Effector CD8-positive, alpha-beta T cell (primary cell): ENCODE measurements around the gene SYVN1.
"Not testable (repeated sequence)": the region's sequence is repeated elsewhere in the genome, so short reads cannot be mapped to it uniquely, and the experiment has no call there.

Experiments
- DNase-seq: peaks from one replicate; lab custom pipeline; 2025; lab: John Stamatoyannopoulos, UW

Gene SYVN1

DNA sequence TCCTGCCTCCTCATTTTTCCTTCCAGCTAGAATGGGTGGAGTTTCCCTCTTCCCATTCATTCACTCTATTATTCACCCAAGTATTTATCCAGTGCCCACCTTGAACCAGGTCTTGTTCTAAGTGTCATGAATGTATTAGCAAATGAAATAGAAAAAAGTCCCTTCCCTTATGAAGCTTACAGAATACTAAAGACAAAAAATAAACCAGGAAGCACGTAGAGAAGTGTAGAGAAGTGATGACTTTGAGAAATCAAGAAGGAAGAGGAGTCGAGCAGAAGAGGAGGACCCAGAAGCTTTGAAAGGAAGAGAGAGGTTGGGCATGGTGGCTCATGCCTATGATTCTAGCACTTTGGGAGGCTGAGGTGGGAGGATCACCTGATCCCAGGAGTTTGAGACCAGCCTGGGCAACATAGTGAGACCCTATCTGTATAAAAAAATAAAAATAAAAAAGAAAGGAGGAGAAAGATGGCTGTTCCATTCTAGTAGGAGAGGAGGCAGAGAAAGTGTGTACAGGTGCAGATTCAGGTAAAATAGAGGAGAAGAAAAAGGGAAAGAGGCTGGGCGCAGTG is 17.1 kb upstream of the SYVN1 start:
- DNase-seq, result no peak

GRCh38 chr11:65150509-65151299 is 16.4 kb upstream of the SYVN1 start:
- no peak for DNase-seq

DNA sequence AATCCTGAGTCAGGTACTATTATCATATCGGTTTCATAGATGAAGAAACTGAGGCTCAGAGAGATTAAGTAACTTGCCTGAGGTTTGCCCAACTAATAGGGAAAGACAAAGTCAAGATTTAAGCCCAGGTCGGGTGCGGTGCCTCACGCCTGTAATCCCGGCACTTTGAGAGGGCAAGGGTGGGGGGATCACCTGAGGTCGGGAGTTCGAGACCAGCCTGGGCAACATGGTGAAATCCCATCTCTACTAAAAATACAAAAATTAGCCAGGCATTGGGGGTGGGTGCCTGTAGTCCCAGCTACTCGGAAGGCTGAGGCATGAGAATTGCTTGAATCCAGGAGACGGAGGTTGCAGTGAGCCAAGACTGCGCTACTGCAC is 15.8 kb upstream of the SYVN1 start:
- DNase-seq, result not testable (repeated sequence)

GRCh38 chr11:65148657-65149056 is 14.3 kb upstream of the SYVN1 start:
- DNase-seq, result no peak

- DNase-seq, result no peak
Observed at GRCh38 chr11:65147352-65148075, 13.2 kb upstream of the SYVN1 start.

DNA sequence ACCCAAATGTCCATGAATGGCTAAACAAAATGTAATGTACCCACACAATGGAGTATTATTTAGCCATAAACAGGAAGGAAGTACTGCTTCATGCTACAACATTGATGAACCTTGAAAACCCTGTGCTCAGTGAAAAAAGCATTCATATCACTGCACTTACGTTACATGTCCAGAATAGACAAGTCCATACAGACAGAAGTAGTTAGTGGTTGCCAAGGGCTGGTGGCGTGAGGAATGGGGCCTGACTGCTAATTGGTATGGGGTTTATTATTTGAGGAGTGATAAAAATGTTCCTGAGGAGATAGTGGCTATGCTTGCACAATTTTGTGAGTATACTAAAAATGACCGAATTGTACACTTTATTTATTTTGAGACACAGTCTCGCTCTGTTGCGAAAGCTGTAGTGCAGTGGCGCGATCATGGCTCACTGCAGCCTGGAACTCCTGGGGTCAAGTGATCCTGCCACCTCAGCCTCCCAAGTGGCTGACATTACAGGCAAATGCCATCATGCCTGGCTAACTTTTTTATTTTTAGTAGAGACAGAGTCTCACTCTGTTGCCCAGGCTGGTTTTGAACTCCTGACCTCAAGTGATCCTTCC is 7.7 kb upstream of the SYVN1 start:
- DNase-seq, result no peak

DNA sequence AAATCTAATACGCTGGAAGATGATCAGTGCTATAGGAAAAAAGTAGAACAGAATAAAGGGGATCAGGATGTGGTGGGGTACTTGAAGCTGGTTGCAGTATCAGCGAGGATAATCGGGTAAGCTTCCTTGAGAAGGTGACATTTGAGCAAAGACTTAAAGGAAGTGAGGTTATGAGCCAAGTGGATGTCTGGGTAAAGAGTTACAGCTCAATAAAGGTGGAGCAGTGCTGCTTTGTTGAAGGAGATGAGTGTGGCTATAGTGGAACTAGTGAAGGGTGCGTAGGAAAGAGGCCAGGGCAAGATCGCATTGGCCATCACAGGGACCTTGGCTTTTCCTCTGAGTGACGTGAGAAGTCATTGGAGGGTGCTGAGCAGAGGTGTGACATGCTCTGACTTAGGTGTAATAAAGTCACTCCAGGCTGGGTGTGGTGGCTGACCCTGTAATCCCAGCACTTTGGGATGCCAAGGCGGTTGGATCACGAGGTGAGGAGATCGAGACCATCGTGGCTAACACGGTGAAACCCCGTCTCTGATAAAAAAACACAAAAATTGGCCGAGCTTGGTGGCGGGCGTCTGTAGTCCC is 2.3 kb upstream of the SYVN1 start:
- no peak for DNase-seq

DNA sequence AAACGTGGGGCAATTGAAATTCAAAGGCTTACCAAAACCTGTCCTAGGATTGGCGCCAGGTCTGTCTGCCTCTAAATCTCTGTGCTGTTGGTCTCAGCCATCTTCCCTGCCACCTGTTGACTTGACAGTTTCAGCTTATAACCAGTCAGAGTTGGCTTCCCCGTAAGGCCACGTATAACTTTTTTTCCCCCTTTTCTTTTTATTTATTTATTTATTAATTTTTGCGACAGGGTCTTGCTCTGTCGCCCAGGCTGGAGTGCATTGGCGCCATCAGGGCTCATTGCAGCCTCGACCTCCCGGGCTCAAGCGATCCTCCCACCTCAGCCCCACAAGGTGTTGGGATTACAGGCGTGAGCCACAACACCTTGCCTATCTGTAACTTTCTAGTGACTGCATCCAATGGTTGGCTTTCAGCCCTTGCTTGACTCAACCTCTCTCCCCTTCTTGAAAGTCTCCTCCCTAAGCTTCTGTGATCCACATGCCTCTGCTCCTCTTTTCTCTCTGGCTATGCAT is 1.4 kb upstream of the SYVN1 start:
- no peak for DNase-seq

- peak; percentile 75 for DNase-seq
Observed at GRCh38 chr11:65134952-65135632, 773 bp upstream of the SYVN1 start.

DNA sequence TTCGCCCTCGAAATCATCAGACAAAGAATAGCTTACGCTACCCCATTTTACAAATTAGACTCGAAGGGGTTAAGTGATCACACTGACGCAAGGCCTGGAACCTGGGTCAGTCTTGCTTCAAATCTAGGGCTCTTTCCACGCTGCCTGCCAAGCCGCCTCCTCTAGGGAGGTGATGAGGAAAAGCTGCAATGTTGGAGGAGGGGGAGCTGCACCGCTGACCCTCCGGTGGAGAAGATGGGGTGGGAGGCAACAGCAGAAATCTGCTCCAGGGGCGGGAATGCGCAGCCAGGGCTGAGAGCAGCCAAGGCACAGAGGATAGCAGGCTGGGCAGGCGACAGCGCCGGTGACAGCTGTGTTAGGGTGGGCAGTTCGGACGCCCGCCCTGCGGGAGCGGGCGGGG is 595 bp downstream of the SYVN1 start:
- no peak for DNase-seq

GRCh38 chr11:65132988-65133700 is 1.2 kb downstream of the SYVN1 start:
- peak; percentile 33 for DNase-seq

DNA sequence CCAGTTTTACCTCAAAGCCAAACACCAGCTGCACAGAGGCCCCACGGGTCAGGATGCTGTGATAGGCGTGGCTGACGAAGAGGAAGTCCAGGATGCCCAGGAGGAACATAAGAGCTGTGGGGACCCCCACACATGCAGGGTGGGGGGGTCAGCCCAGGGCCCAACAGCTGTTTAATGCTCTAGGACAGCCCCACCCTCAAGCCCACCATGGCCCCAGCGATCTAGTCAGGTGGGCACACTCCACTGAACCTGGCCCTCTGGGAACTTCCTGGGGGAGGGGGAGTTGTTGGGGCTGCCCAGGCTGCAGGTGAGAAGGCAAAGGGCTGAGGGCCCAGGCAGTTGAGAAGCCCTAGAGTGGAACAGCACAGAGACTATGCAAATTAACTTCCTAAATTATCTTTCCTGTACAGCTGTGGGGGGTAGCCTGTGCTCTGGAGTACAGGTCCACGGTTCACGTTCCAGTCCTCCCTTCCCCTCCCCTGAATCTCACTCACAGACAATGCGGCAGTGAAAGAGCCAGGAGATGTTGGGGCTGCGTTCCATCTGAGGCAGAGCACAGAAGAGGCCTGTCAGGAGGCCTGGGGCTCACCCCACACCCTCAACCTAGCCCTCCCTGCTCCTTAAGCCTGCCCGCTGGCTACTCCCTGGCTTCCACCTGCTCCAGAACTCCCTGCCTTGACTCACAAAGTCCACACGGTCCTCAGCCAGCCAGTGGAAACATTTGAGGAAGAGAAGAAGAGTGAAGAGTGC is 1.9 kb downstream of the SYVN1 start:
- no peak for DNase-seq

- DNase-seq, result no peak
Observed at GRCh38 chr11:65131895-65132237, 2.5 kb downstream of the SYVN1 start.

- no peak for DNase-seq
Observed at GRCh38 chr11:65131417-65131776, 2.9 kb downstream of the SYVN1 start.

DNA sequence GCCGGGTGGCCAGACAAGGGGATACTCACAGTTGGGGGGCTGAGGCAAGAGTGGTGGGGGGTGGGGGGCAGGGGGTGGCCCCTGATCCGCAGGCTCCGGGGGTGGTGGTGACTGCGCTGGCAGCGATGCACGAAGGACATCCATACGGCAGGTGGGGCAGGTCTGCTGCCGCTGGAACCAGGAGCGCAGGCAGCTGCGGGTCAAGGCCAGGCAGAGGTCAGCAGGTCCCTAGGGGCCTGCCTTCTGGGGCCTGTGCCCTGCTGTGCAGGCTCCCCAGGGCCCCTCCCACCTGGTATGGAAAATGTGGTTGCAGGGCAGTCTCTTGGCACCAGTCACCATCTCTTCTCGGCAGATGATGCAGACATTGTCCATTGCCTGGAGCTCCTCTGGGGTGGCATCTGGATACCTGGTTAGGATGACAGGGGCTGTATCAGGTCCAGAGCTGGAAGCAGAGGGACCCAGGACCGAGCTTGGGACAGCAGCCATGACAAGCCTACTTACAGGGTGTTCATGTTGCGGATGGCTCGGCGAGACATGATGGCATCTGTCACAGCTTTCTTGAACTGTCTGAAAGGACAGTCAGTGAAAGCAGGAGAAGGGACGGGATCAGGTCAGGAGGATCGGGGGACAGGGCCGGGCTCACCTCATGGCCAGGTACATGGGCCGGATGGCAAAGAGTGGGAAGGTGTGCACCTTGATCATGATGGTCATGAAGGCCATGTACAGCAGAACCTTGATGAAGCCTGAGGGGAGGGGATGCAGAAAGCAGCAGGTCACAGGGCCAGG is 3.5 kb downstream of the SYVN1 start:
- DNase-seq, result no peak

DNA sequence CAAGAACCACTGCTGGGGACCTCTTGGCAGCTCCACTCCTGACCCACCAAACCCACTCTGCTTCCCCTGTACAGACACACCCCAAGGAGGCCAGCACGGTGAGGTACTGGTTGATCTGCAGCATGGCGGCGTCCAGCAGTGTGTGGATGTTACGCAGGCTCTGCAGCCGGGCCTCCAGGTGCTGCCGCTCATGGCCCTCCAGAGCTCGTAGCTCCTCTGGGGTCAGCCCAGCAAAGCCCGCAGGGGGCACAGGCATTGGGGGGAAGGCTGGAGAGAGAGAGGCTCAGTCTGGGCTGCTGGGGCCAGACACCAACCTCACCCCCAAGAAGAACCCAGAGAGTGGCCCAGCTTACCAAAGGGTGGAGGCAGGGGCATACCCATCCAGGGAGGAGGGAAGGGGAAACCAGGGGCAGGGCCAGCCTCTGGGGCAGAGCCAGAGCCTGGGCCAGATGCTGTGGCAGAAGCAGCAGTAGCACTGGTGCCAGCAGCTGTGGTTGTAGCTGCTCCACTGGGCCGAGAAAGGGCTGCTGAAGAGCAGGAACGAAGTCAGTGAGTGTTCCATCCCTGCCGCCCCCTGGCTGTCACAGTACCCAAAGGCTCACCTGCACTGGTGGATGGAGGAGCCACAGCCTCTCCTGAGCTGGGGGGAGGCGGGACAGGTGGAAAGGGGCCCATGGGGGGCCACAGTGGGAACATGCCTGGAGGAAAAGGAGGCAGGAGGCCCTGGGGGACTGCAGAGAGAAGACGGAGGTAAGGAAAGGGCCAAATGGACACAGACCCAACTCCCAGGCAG is 4.5 kb downstream of the SYVN1 start:
- DNase-seq, result no peak

- DNase-seq, result no peak
Observed at GRCh38 chr11:65128182-65129145, 5.9 kb downstream of the SYVN1 start.
